Nephron progenitor cell (in vitro differentiated cells): ENCODE data around the gene C1QTNF1.

Source experiments
- DNase-seq: peaks from one replicate; pipeline ENCODE4 v3.0.0; 2021
- H3K27ac Mint-ChIP-seq: 2 replicates; pipeline ENCODE4 v1.8.0; 2021; ENCODE audit warnings: mild to moderate bottlenecking, moderate library complexity, mixed read lengths
- H3K27me3 Mint-ChIP-seq: 2 replicates; pipeline ENCODE4 v1.8.0; 2021; ENCODE audit warnings: mild to moderate bottlenecking, low read depth, mixed read lengths; ENCODE audit not compliant: poor library complexity
- H3K36me3 Mint-ChIP-seq: 2 replicates; pipeline ENCODE4 v1.8.0; 2021; ENCODE audit warnings: low read depth, mixed read lengths
- H3K4me1 Mint-ChIP-seq: 2 replicates; pipeline ENCODE4 v1.8.0; 2021; ENCODE audit warnings: mixed read lengths
- H3K4me3 Mint-ChIP-seq: 2 replicates; pipeline ENCODE4 v1.8.0; 2021; ENCODE audit warnings: mild to moderate bottlenecking, moderate library complexity, mixed read lengths
- H3K9me3 Mint-ChIP-seq: 2 replicates; pipeline ENCODE4 v1.8.0; 2021; ENCODE audit warnings: mild to moderate bottlenecking, moderate library complexity, mixed read lengths
- TF ChIP-seq, protein P1 (sequence below): fragments of 200-600 bp; sonication (generic); IDR thresholded peaks from 2 replicates; pipeline ENCODE4 v1.5.0; 2021; ENCODE audit warnings: antibody characterized with exemption

C1QTNF1 gene

DNA sequence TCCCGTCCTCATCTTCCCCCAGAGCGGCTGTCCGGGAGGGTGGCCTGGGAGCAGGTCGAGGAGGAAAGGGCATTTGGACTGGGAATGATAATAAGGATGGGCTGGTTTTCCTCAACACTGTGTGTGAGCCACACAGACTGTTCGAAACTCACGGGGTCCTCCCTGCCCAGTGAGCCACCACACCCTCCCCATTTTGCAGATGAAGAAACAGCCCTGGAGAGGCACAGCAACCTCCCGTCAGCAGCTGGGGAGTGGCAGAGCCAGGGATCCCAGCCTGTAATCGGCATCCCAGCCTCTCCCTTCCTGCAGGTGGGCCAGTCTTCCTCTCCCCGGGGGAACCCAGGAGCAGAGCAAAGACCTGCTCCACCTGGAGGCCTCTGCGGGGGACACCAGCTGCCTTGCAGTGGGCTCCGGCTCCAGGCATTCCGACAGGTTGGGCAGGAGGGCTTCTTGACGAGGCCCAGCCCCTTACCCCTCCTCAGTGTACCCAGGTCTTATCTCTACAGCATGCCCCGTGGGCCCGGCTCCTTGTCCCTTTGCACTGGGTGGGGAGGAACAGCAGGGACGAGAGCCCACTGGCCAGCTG lies 74.4 kb downstream of the C1QTNF1 start:
- peaks cover 51% of the 10 kb centered on the region for H3K4me1 Mint-ChIP-seq
- H3K36me3 Mint-ChIP-seq: no peaks in the 10 kb centered on the region
- H3K9me3 Mint-ChIP-seq: no peaks in the 10 kb centered on the region
- H3K27me3 Mint-ChIP-seq: peaks cover 13% of the 10 kb centered on the region
- no peak overlapping the region for H3K4me3 Mint-ChIP-seq
- no peak for DNase-seq
- TF ChIP-seq, protein P1, sequence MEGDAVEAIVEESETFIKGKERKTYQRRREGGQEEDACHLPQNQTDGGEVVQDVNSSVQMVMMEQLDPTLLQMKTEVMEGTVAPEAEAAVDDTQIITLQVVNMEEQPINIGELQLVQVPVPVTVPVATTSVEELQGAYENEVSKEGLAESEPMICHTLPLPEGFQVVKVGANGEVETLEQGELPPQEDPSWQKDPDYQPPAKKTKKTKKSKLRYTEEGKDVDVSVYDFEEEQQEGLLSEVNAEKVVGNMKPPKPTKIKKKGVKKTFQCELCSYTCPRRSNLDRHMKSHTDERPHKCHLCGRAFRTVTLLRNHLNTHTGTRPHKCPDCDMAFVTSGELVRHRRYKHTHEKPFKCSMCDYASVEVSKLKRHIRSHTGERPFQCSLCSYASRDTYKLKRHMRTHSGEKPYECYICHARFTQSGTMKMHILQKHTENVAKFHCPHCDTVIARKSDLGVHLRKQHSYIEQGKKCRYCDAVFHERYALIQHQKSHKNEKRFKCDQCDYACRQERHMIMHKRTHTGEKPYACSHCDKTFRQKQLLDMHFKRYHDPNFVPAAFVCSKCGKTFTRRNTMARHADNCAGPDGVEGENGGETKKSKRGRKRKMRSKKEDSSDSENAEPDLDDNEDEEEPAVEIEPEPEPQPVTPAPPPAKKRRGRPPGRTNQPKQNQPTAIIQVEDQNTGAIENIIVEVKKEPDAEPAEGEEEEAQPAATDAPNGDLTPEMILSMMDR: no peak
- H3K27ac Mint-ChIP-seq: no peak overlapping the region
